NCI-H146 (cell line): ENCODE data around the gene ZNF655.
A peak's percentile ranks its signal among the peaks of the same experiment; 100 is the strongest.
"Not testable (repeated sequence)": the region's sequence is repeated elsewhere in the genome, so short reads cannot be mapped to it uniquely, and the experiment has no call there.

Experiments
- DNase-seq: peaks from one replicate; lab custom pipeline; 2025; lab: John Stamatoyannopoulos, UW

The ZNF655 gene

DNA sequence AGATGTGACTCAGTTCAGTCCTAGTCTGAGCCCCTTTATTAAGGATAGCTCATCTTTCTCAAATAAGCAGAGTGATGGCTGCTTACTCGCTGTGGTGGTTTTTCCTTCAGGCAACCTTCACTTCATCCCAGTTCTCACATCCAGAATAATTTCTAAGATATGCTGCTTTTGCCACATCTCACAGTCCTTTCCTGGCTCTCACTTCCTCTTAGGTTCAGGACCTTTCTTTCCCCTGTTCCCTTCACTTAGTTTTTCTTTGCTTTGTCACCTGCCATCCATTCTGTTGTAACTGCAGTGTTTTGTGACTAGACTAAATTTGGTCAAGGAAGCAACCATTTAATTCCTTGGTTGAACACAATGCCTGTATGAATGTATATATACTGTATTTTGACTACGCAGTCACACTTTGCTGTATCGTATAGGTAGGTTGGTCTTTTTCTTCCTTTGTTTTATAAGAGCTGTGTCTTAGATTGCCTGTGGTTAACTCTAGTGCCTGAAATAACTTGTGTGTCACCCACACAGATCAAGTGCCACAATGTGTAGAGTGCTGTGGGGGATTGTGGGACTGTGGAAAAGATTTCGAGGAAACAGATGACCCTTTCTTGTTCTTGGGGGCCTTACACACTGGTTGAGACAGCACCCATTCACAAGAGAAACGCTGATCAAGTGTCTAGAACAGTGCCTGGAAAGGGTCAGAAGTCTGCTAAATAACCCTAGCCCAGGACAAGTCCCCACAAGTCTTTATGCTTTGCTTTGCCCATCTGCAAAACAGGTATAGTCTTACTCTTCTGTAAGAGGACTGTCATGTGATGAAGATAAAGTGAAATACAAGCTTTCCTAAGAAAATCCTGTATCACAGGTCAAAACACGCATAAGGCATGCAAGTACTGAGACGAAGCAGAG, 2.6 kb downstream of the ZNF655 start:
- no peak for DNase-seq

DNA sequence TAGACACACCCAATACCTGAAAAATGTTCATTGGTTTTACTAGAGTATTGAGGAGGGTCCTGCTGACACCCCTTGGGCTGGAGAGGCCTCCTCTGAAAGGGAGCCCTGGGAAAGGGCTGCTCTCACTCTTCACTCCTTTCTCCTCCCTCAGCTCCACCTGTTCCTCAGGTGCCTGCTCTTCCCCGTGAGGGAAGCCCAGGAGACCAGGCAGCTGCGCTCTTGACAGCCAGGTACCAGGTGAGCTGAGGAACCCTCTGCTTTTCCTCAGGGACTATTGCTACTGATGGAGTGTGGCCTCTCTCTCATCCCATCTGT, 3.3 kb downstream of the ZNF655 start:
- no peak for DNase-seq

DNA sequence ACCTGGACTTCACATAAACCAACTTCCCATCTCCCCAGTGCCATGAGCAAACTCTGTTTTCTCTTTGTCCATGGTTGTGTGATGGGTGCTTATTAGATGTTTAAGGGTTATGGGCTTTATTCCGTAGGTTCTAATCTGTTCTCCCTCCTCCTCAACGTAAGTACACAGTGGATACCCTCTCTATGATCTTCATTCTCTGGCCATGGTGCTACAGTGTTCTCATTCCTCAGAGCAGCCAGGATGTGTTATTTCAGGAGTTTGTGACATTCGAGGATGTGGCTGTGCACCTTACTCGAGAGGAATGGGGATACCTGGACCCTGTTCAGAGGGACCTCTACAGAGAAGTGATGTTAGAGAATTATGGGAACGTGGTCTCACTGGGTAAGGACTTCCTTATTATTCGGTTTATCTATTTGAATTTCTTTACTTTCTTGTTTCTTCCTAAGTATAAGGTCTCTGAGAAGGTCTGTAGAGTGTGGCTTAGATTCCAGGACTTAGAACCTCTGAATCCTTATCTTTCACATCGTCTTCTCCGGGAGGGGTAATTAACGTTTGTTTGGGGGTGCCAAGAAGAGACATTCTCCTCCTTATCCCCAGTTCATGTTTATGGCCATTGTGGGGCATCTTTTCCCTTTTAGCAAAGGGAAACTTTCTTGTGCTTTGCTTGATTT, 3.8 kb downstream of the ZNF655 start:
- DNase-seq = no peak

DNA sequence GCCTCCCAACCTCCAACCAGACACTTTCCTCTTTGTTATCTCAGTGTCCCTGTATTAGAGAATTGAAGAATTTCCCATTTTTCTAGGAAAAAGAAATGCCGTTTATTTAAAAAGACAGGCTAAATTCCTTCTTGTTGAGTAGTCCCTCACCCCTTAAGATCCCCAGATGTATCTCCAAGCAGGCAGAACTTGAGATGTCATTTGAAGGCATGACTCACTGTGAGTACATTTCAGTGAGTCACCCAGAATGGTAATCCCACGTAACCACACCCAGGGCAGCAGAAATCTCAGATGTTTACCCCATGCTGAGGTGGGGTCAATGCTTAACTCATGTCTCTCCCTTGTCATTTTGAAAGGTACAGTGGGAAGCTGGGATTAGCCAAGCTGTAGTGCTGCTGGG, 4.4 kb downstream of the ZNF655 start:
- DNase-seq = no peak

DNA sequence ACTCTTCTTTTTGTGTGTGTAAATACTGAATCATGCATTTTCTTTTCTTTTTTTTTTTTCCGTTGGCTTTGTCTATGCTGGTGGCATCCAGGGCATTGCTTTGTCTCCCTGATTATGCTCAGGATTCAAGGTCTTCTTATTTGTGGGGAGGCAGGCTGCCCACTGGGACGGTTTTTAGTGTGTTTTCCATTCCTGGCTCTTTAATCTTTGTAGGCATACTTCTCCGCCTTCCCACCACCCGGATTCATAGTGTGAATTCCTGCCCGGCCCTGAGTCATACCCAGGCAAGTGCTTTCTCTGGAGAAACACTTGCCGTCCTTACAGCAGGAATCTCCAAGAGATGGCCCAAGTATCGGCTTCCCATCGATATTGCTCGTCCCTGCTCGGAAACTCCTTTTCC, 5.2 kb downstream of the ZNF655 start:
- no peak for DNase-seq

DNA sequence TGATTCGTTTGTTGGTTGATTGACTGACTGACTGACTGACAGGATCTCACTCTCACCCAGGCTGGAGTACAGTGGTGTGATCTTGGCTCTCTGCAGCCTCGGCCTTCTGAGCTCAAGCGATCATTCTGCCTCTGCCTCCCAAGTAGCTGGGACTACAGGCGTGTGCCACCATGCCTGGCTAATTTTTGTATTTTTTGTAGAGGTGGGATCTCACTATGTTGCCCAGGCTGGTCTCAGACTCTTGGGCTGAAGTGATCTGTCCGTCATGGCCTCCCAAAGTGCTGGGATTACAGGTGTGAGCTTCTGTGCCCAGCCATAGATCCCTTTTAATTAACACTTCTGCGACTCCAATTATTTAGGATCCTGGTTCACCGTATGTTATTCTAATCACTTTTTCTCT, 10.3 kb downstream of the ZNF655 start:
- DNase-seq = not testable (repeated sequence)

DNA sequence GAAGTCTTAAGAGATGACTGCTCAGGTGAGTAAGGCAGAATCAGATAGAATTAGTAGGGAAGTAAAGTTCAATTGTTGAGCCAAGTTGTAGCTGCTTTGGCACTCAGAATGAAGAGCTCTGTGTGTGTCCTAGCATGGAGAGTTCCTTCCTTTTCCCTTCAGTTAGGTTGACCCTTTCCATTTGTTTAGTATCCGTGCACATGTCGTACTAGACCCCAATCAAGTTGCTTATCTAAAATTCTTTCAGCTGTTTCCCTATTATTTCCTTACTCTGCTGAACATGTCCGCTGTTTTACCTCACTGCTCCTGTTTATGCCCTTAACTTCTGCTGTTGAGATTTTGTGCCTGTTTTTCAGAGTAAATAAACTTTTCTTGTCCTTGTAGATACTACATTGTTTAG, 13.3 kb downstream of the ZNF655 start:
- DNase-seq = no peak

DNA sequence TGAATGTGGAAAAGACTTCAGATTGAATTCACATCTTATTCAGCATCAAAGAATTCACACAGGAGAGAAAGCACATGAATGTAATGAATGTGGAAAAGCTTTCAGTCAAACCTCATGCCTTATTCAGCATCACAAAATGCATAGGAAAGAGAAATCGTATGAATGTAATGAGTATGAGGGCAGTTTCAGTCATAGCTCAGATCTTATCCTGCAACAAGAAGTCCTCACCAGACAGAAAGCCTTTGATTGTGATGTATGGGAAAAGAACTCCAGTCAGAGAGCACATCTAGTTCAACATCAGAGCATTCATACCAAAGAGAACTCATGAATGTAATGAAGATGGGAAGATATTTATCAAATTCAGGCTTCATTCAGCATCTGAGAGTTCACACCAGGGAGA, 14.8 kb downstream of the ZNF655 start:
- DNase-seq = no peak

DNA sequence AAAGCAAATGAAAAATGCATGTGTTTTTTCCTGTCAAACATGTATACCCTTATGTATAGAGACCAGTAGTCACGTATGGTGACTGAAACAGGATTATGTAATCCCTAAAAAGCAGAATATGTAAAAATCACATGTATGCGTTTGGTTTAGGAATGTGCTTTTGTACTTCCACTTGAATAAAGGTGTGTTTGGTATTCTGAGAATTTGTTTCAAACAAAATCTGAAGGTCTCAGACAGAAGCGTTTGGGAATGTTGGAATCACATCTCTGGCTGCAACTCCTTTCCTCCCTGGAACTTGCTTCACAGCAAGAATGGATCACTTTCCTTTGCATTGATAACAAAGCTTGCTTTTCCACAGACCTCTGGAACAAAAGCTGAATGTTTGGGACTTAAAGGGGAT, 17.8 kb downstream of the ZNF655 start:
- no peak for DNase-seq

DNA sequence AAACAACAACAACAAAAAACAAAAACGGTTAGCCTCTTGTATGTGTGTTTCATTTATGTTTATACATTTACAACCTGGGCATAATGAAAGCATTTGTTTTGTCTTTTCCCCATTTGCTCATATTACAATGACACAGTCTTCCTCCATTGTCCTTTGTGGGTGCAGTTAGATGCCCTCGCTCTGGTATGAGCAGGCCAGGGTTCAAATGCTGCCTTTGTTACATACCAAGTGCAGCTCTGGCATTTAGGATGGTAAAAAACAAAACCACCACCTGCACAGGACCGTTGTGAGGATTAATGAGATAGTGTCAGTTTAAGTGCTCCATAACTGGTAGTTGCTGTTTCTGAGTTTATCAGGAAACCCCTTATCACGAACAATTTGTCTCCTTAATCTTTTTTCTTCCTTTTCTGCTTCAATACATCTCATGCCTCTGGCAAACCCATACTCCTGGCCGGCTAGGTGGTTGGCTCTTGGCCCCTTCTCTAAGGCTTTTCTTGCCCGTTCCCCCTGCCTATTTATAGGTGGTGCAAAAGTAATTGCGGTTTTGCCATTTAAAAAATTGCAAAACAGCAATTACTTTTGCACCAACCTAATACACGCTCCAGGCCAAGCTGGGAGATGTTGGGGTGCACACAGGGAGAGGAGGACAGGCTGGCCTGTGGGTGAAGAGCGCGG, 21.0 kb downstream of the ZNF655 start:
- DNase-seq = no peak

DNA sequence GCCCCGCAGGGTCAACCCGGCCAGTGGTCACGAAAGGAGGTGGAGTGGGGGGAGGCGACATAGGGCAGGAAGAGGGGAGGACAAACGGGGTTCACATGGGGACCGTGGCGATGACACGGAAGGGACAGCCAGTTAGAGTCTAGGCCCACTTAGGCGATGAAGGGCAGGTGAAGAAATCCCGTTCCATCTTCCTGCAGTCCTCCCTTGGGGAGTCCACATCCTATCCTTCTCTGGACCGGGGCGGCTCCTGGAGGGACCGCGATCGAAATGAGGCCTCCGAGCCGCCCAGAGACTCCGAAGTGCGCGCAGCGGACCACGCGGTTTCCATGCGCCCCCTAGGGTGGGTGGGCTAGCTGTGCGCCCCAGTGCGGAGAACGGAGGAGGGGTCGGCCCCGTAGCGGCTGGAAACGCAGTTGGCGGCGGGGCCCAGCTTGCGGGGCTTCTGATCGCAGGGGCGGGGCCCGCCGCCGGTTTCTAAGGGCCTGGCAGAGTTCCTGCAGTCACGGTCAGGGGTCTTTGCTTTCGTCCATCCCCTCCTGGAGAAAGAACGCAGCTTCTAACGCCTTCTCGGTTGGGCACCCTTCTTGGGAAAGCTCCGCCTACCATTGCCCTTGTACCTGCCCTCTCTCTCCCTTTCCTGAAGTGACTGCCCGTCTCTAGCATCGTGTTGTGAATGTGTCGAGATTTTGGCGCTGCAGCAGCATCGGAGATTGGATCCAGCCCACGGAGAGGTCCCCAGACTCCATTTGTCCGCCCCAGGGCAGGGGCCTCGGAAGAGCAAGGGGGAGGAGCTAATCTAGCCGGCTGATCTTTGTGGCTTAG, 21.7 kb downstream of the ZNF655 start:
- peak; percentile 71 for DNase-seq

DNA sequence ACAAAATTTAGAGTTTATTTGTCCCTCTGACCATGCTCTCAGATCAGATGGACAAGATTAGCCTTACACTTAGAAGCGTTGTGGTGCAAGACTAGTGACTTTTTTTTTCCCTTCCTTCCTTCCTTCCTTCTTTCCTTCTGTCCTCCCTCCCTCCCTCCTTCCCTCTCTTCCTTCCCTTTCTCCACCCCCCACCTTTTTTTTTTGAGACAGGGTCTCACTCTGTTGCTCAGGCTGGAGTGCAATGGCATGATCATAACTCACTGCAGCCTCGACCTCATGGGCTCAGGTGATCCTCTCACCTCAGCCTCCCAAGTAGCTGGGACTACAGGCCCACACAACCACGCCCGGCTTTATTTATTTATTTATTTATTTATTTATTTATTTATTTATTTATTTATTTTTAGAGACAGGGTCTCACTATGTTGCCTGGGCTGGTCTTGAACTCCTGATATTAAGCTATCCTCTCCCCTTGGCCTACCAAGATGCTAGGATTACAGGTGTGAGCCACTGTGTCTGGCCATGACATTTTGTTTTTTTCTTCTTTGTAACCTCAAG, 22.4 kb downstream of the ZNF655 start:
- not testable (repeated sequence) for DNase-seq

DNA sequence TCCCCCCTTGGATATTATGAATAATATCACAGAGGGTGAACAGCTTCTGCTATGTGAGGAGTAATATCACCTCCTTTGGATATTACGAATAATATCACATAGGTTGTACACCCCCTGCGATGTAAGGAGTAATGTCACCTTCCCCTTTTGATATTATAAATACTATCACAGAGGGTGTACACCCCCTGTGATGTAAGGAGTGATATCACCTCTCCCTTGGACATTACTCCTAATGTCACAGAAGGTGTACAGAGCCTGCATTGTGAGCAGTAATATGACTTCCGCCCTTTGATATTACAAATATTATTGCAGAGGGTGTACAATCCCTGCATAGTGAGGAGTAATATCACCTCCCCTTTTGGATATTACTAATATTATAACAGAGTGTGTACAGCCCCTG, 30.4 kb downstream of the ZNF655 start:
- no peak for DNase-seq

DNA sequence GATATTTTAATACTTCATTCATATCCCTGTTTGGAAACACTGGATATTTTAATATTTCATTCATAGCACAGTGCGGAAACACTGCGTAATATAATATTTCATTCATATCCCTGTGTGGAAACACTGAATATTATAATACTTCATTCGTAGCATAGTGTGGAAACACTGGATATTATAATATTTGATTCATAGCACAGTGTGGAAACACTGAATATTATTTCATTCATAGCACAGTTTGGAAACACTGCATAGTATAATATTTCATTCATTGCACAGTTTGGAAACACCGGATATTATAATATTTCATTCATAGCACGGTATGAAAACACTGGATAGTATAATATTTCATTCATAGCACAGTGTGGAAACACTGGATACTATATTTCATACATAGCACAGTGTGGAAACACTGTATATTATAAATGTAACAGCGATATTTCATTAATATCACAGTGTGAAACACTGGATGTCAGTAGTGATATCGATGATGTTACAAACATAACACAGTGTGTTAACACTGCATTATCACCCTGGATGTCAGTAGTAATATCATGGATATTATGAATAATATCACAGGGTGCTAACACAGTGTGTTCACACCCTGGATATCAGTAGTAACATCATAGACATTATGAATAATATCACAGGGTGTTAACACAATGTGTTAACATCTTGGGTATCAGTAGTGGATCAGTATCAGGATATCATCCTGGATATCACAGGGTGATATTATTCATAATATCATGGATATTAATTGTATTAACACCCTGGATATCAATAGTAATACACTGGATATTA, 36.7 kb downstream of the ZNF655 start:
- DNase-seq = no peak

DNA sequence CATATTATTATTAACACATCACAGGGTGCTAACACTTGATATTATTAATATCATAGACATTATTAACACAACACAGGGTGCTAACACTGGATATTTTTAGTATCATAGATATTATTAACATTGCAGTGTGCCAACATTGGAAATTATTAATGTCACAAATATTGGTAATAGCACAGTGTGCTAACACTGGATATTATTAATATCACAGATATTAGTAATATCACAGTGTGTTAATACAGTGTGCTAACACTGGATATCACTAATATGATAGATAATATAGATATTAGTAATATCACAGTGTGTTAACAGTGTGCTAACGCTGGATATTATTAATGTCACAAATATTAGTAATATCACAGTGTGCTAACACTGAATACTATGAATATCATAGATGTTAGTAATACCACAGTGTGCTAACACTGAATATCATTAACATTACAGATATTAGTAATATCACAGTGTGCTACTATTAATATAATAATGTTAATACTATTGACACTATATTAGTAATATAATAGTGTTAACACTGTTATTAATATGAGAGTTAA, 38.0 kb downstream of the ZNF655 start:
- no peak for DNase-seq

DNA sequence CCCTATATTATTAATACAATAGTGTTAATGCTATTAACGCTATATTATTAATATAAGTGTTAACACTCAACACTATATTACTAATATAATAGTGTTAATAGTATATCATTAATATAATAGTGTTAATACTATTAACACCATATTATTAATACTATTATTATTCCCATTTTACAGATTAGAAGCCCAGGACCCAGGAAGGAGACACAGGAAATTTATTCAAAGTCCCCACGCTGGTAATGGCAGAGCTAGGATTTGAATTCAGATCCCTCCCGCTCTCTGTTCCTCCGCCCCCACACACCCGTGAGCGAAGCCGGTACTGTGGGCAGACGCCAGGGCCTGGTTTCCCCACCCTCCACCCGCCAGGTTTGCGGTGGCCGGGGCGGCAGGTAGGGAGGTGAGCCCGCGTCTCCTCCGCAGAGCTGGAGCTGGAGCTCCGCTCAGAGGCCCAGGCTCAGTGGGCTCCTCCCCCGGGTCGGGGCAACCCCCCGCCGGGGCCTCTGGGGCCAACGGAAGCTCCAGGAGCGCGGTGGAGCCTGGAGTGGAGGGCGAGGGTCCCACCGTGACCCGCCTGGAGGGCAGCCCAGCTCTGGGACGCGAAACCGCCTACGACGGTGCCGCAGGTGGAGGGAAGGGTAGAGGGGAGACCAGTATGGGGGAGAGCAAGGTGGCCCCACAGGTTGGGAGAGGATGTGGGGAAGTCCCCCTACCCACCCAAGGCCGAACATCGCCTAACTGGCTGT, 39.5 kb downstream of the ZNF655 start, which contains the start of gene TMEM225B:
Gene TMEM225B (plus strand): TSS at position 506 of the 740 bp plus-strand sequence. CDS start 6,122 bp downstream, outside the sequence.
- no peak for DNase-seq

DNA sequence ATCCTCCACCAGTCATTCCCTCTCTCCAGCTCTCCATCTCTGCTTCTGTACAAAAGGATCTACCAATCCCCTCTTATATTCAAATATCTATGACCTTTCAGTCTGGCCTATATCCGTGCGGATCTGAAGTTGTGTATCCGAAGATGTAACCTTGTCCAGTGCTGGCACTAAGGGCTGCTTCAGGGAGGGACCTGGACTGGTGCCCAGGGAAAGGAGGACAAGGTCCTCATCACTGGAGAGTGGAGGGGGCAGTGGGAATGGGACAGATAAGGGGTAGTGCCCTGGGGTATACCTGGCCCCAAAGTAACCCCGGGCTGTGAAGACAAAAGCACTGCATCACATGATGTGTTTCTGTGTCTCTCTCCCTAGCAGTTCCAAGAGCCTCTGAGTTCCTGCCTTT, 41.4 kb downstream of the ZNF655 start:
- DNase-seq = no peak

DNA sequence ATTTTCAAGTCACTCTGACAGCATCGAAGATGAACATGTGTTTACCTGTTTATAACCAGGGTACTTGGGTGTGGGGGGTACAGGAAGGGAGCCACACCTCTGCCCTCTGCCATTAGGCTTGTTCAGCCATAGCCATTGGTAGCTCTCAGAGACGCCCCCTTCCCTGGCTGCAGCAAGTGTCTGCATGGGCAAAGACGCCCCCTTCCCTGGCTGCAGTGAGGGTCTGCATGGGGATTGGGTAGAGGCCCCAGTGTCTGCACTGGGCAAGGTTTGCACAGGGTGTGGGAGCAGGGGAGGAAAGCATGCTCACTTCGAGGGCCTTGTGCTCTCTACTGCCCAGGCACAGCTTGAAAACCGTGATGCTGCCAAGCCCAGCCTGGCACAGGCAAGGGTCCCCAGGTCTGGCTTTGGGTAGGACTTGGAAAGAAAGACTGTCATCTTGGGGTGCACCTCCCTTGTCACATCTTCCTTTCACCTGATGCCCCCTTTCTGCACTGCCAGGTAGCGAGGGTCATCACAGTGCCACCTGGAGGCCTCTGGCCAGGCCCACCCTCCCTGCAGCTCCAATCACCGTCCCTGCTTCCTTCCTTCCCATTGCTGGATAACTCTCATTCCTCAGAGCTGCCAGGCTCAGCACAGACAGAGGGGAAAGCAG, 43.3 kb downstream of the ZNF655 start:
- no peak for DNase-seq

DNA sequence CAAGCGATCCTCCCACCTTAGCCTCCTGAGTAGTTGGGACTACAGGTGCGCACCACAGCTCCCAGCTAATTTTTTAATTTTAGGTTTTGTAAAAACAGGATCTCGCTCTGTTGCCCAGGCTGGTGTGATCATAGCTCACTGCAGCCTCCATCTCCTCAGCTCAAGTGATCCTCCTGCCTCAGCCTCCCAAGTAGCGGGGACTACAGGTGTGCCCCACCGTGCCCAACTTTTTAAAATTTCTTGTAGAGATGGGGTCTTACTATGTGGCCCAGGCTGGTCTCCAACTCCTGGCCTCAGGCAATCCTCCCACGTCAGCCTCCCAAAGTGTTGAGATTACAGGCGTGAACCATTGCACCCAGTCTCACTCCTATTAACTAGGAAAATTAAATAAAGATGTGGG, 47.1 kb downstream of the ZNF655 start:
- no peak for DNase-seq
